Central memory CD8-positive, alpha-beta T cell (primary cell): ENCODE results near the gene VPS4A.

ENCODE experiments used
- ATAC-seq: fragments of 150-1000 bp; cut with Tn5 transposase; replicated peaks from 2 replicates; pipeline ENCODE4 v1.10.0; 2022; ENCODE audit warnings: mild to moderate bottlenecking, moderate FRiP score, moderate number of reproducible peaks; ENCODE audit not compliant: poor library complexity, severe bottlenecking; ENCODE audit errors: extremely low read depth
- DNase-seq, 2 donors: peaks; one replicate each; pipeline ENCODE4 v3.0.0; 2021; ENCODE audit warnings: low spot score in 2 of 2
- H3K27ac Mint-ChIP-seq: one replicate; pipeline ENCODE4 v1.8.0; 2022; ENCODE audit warnings: low read depth, mild to moderate bottlenecking, moderate library complexity, mixed read lengths
- H3K27me3 Mint-ChIP-seq: one replicate; pipeline ENCODE4 v1.8.0; 2022; ENCODE audit warnings: mixed read lengths
- H3K36me3 Mint-ChIP-seq: one replicate; pipeline ENCODE4 v1.8.0; 2022; ENCODE audit warnings: mild to moderate bottlenecking, moderate library complexity, mixed read lengths; ENCODE audit not compliant: insufficient read depth
- H3K4me1 Mint-ChIP-seq: one replicate; pipeline ENCODE4 v1.8.0; 2022; ENCODE audit warnings: mixed read lengths
- H3K4me3 Mint-ChIP-seq: one replicate; pipeline ENCODE4 v1.8.0; 2022; ENCODE audit warnings: mild to moderate bottlenecking, moderate library complexity, mixed read lengths
- H3K9me3 Mint-ChIP-seq: one replicate; pipeline ENCODE4 v1.8.0; 2022; ENCODE audit warnings: mixed read lengths

VPS4A gene

DNA sequence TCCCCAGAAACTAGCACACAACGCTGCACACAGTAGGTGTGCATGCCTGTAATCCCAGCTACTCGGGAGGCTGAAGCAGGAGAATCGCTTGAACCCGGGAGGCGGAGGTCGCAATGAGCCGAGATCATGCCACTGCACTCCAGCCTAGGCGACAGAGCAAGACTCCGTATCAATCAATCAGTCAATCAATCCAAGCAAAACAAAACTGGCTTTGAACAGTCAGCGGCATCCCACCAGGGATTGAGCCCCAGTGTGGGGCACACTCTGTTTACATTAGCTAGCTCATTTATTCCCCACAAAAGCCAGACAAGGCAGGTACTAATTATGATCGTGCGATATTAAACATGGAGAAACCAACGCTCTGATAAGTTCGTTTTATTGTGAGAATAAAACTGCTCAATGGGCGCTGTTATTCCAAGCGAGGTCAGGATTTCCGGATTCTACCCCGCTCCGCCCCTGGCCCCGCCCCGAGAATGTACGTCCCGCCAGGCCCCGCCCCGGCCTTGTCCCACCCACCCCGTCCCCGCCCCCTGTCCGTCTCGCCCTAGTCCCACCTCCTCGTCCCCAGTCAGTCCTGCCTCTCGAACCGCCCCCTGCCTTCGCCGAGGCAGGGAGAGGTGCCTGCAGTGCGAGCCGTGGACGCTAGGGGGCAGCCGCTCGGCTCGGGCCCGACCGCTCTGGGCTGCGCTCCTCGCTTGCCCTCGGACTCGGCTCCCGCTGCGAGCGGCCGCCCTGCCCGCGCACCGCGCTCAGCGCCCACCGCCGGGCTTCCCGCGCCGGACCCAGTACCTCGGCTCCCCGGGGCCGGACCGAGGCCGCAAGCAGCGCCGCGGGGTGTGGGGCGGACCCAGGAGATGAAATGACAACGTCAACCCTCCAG lies at the start of gene VPS4A:
Gene VPS4A, plus strand, starts transcription at position 698 of the 880 bp plus-strand sequence. Its CDS starts 162 bp downstream, at position 860.
- Mint-ChIP-seq H3K27me3 (no peaks in the 10 kb centered on the region), H3K27ac (peak within 1 kb of the TSS; percentile 94), H3K4me1 (peaks cover 31% of the 10 kb centered on the region), H3K9me3 (no peaks in the 10 kb centered on the region), H3K36me3 (peaks cover 13% of the 10 kb centered on the region), H3K4me3 (peak within 1 kb of the TSS; percentile 91)
- DNase-seq (peak; percentile 97 to 98), ATAC-seq (peak; percentile 95)

DNA sequence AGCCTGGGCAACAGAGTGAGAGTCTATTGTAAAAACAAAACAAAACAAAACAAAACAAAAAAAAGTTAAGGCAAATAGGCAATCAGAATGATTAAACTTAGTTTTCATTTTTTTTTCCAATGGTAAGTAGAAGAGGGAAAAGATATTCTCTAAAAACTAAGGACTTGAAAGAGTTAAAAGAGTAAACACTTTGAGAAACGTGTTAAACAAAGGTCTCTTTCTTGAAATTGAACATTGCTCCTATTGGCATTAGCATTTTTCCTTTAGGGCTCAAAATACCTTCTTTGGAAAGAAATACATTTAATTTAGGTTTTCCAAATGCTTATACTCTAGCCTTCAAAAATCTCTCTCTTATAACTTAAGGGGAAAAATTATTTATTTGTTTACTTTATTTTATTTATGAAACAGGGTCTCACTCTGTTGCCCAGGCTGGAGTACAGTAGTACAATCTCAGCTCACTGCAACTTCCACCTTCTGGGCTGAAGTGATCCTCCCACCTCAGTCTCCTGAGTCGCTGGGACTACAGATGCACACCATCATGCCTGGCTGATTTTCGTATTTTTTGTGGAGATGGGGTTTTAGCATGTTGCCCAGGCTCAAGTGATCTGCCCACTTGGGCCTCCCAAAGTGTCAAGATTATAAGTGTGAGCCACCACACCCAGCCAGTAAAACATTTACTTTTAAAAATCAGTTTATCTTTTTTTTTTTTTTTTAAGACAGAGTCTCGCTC lies 44.7 kb upstream of the VPS4A start:
- no peaks in the 10 kb centered on the region for H3K9me3 Mint-ChIP-seq
- ATAC-seq = no peak
- no peak overlapping the region for H3K4me3 Mint-ChIP-seq
- no peak overlapping the region for H3K27ac Mint-ChIP-seq
- H3K4me1 Mint-ChIP-seq = peaks cover 5% of the 10 kb centered on the region
- H3K36me3 Mint-ChIP-seq = peaks cover 15% of the 10 kb centered on the region
- no peaks in the 10 kb centered on the region for H3K27me3 Mint-ChIP-seq
- DNase-seq = no peak

DNA sequence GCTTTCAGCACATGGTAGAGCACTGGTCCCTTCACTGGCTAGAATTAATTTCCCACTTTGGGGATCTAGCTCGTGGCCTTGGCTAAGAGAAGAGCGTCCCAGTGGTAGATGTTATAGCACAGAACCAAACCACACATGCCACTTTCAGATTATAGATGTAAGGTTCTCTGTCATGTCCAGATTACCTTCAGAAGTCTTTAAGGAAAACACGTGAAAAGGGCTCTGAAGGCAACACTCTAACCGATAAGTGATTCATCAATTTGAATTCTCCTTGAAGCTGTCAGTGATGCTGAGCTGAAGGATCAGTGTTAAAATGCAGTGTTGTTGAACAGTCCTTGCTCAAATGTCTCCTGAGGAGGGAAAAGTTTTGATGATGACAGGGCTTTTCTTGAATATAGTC lies 43.5 kb upstream of the VPS4A start:
- Mint-ChIP-seq H3K27ac (no peak overlapping the region), H3K4me3 (no peak overlapping the region), H3K36me3 (peaks cover 16% of the 10 kb centered on the region), H3K4me1 (peaks cover 5% of the 10 kb centered on the region), H3K27me3 (no peaks in the 10 kb centered on the region), H3K9me3 (no peaks in the 10 kb centered on the region)
- no peak for ATAC-seq
- DNase-seq = no peak

DNA sequence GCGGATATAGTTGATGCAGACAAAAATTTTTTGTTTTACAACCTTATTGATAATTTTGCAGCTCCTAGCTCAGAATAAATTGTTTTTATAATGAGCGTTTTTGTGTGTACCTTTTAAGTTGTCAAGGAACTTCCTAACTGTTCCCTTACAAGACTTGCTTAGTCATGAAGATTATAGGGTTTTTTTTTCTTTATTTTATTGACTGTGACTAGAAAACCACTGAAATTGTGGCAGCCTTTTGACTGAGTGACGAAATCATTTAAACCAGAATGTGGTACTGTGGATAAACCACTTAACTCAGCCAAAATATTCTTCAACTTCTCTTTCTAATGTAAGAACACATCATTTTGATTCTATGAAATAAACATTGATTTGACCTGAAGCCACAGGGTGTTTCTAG lies 40.8 kb upstream of the VPS4A start:
- ATAC-seq (no peak), DNase-seq (no peak)
- Mint-ChIP-seq H3K9me3 (no peaks in the 10 kb centered on the region), H3K27me3 (no peaks in the 10 kb centered on the region), H3K4me3 (no peak overlapping the region), H3K27ac (no peak overlapping the region), H3K4me1 (peaks cover 8% of the 10 kb centered on the region), H3K36me3 (peaks cover 11% of the 10 kb centered on the region)

DNA sequence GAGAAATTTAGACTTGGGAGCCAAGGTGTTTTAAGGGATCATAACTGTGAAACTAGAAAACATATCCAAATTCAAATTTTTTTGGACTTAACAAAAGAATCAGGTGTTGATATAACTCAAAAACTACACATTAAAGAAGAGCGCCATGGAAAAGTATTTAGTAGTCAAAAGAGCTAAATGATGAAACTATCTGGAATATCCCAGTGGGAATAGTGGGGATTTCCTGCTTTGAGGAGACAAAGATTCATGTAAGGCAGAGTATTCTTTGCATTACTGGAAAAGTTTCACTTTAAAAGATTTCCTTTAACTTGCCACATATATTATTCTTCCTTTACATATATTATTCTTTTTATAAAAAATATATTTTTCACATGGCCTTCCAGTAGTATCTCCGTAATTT lies 40.3 kb upstream of the VPS4A start:
- DNase-seq (no peak), ATAC-seq (no peak)
- Mint-ChIP-seq H3K4me1 (peaks cover 11% of the 10 kb centered on the region), H3K9me3 (no peaks in the 10 kb centered on the region), H3K27me3 (no peaks in the 10 kb centered on the region), H3K4me3 (no peak overlapping the region), H3K36me3 (peaks cover 14% of the 10 kb centered on the region), H3K27ac (no peak overlapping the region)

DNA sequence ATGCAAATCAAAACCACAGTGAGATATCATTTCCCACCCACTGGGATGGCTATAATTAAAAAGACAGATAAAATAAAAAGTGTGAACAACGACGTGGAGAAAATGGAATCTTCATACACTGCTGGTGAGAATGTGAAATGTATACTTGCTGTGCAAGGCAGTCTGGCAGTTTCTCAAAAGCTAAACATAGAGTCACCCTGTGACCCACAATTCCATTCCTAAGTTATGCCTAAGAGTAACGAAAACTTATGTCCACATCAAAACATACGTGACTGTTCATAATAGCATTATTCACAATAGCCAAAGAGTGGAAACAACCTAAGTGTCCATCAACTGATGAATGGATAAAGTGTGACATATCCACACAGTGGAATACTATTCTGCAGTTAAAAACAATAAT lies 38.1 kb upstream of the VPS4A start:
- ATAC-seq (no peak), DNase-seq (no peak)
- H3K27ac Mint-ChIP-seq = peak overlapping the region; percentile 55
- H3K36me3 Mint-ChIP-seq = peaks cover 17% of the 10 kb centered on the region
- H3K4me1 Mint-ChIP-seq = peaks cover 6% of the 10 kb centered on the region
- H3K27me3 Mint-ChIP-seq = no peaks in the 10 kb centered on the region
- H3K4me3 Mint-ChIP-seq = no peak overlapping the region
- H3K9me3 Mint-ChIP-seq = no peaks in the 10 kb centered on the region

DNA sequence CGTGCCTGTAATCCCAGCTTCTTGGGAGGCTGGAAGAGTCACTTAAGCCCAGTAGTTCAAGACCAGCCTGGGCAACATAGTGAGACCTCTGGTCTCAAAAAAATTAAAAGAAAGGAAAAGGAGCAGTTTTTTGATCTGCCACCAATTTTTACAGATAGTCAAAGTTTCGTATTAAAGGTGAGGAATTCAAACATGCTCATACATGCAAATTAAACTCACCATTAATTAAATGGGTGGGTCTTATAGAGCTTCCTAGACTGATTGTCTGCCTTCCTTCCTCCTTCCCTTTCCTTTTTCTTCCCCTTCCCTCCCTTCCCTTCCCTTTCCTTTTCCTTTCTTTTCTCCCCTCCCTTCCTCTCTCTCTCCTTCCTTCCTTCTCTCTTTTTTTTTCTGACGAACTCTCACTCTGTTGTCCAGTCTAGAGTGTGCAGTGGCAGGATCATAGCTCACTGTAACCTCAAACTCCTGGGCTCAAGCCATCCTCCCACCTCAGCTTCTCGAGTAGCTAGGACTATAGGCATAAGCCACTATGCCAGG lies 36.4 kb upstream of the VPS4A start:
- ATAC-seq = no peak

DNA sequence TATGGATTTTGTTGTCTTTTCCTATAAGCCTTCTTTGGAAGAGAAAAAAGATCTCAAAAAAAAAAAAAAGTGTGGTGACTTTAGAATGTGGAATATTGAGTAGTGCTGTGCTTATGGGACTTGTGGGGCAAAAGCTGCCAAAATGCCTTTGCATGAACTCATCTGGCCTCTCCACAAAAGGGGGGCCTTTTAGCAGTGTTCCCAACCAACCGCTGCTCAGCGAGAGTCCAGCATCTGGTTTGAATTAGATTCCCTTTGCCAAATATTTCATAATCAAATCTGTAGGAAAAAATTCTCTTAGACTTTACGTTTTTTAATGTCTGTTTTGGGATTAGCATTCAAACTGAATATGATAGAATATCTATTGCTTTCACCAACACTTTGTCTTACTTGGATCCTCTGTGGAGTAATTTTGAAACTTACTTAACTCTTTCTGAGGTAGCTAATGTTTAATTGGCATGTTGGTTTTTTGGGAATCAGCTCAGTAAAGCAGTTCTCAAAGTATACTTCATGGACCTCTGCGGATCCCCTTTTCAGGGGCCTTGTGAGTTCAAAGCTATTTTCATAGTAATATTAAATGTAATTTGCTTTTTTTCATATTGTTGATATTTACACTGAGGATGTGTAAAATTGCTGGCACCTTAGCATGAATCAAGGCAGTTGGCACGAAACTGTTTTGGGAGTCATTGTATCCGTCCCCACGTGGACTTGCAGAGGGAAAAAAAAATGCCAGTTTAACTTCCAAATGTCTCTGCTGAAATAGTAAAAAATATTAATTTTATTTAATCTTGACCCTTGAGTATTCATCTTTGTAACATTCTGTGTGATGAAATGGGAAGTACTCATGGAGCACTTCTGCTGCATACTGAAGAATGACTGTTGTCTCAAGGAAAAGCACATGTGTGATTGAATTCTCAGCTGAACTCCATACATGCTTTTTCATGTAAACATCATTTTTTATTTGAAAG lies 34.7 kb upstream of the VPS4A start:
- ATAC-seq (no peak), DNase-seq (no peak)
- peaks cover 14% of the 10 kb centered on the region for H3K36me3 Mint-ChIP-seq
- H3K27ac Mint-ChIP-seq = no peak overlapping the region
- H3K4me3 Mint-ChIP-seq = no peak overlapping the region
- H3K4me1 Mint-ChIP-seq = peaks cover 6% of the 10 kb centered on the region
- H3K9me3 Mint-ChIP-seq = no peaks in the 10 kb centered on the region
- no peaks in the 10 kb centered on the region for H3K27me3 Mint-ChIP-seq

More for the DNA sequence above, 36.4 kb upstream of the VPS4A start:
- H3K4me1 Mint-ChIP-seq = peaks cover 6% of the 10 kb centered on the region
- peak overlapping the region; percentile 13 for H3K27ac Mint-ChIP-seq
- H3K36me3 Mint-ChIP-seq = peaks cover 17% of the 10 kb centered on the region
- DNase-seq = no peak
- H3K4me3 Mint-ChIP-seq = no peak overlapping the region
- H3K27me3 Mint-ChIP-seq = no peaks in the 10 kb centered on the region
- no peaks in the 10 kb centered on the region for H3K9me3 Mint-ChIP-seq

DNA sequence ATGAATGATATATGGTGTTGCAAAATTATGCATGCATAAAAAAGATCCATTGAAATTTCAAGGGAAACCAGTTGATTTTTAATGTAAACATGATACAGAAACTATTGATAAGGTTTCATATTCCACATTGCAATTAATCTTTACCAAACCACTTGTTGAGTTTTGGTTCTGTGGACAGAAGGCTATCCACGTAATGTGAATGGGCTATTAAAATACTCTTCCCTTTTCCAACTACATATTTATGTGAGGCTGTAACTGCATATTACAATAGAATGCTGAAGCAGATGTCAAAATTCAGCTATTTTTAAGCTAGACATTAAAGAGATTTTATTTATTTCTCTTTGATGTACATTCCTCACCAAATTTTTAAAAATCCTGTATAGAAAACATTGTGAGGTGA lies 33.7 kb upstream of the VPS4A start:
- Mint-ChIP-seq H3K4me3 (no peak overlapping the region), H3K27me3 (no peaks in the 10 kb centered on the region), H3K27ac (no peak overlapping the region), H3K9me3 (no peaks in the 10 kb centered on the region), H3K4me1 (peaks cover 6% of the 10 kb centered on the region), H3K36me3 (peaks cover 8% of the 10 kb centered on the region)
- no peak for ATAC-seq
- no peak for DNase-seq

DNA sequence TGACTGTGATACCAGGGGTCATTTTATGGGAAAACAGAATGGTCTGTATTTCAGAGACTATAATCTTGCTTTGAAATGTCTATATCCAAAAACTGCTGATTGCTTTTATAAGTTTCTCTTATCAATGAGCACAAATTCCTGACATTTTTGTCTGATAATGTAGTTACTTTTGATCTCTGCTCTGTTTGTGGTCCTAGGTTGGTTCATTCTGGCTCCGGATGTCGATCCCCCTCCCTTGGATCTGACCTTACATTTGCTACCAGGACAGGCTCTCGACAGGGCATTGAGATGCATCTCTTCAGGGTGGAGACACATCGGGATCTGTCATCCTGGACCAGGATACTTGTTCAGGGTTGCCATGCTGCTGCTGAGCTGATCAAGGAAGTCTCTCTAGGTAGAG lies 27.3 kb upstream of the VPS4A start:
- Mint-ChIP-seq H3K9me3 (no peaks in the 10 kb centered on the region), H3K36me3 (peaks cover 9% of the 10 kb centered on the region), H3K27me3 (no peaks in the 10 kb centered on the region), H3K4me3 (no peak overlapping the region), H3K27ac (no peak overlapping the region), H3K4me1 (no peaks in the 10 kb centered on the region)
- no peak for ATAC-seq
- no peak for DNase-seq

DNA sequence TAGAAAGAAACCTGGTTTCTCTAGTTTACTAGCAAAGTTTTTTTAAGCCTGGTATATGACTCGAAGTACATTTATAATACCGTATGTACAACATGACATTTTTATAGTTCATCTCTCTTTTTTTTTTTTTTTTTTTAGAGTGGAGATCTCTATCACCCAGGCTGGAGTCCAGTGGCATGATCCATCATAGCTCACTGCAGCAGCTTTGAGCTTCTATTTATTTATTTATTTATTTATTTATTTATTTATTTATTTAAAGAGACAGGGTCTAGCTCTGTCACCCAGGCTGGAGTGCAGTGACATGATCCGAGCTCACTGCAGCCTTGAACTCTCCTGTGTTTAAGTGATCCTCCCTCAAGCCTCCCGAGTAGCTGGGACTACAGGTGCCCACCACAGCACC lies 25.9 kb upstream of the VPS4A start:
- Mint-ChIP-seq H3K27ac (no peak overlapping the region), H3K4me3 (no peak overlapping the region), H3K4me1 (no peaks in the 10 kb centered on the region), H3K9me3 (no peaks in the 10 kb centered on the region), H3K36me3 (peaks cover 9% of the 10 kb centered on the region), H3K27me3 (no peaks in the 10 kb centered on the region)
- ATAC-seq (no peak), DNase-seq (no peak)
